HEK293 (cell line): Measurements from ENCODE around the gene TKT.
A peak's percentile ranks its signal among the peaks of the same experiment; 100 is the strongest.

Experiments
- CTCF ChIA-PET: fragments of 350-600 bp; formaldehyde crosslinking; extraction: SDS; loops from one replicate; lab custom pipeline; 2021; ENCODE audit warnings: antibody characterized with exemption; lab: Yijun Ruan, JAX
- POLR2A ChIA-PET: fragments of 300-600 bp; formaldehyde crosslinking; extraction: SDS; loops from one replicate; lab custom pipeline; 2020; ENCODE audit warnings: antibody characterized with exemption, inconsistent platforms; lab: Yijun Ruan, JAX
- H3K27ac ChIP-seq: fragments of 200-500 bp; sonication (Bioruptor generic); 2 replicates; pipeline ENCODE4 v1.5.1; 2014; ENCODE audit warnings: low read depth, low read length, control low read depth, inconsistent platforms; ENCODE audit errors: extremely low read depth
- H3K36me3 ChIP-seq, 2 experiments: fragments of 200-500 bp in 1 of 2; sonication (Bioruptor generic) in 1 of 2; 1 replicate in 1 of 2; 2 replicates in 1 of 2; pipeline ENCODE4 v1.5.1; 2014 to 2017; ENCODE audit warnings: inconsistent platforms in 2 of 2, low read length in 2 of 2; ENCODE audit not compliant: control insufficient read depth in 2 of 2, insufficient read depth in 1 of 2
- H3K4me1 ChIP-seq: fragments of 200-500 bp; sonication (Bioruptor generic); 2 replicates; pipeline ENCODE4 v1.5.1; 2014; ENCODE audit warnings: mild to moderate bottlenecking, low read length, inconsistent platforms; ENCODE audit not compliant: control insufficient read depth, insufficient read depth
- H3K4me3 ChIP-seq: 2 replicates; pipeline ENCODE4 v1.5.1; 2011; ENCODE audit warnings: low read depth, mild to moderate bottlenecking, control low read depth, low read length, moderate library complexity
- H3K9me3 ChIP-seq: fragments of 200-500 bp; sonication (Bioruptor generic); 2 replicates; pipeline ENCODE4 v1.5.1; 2014; ENCODE audit warnings: low read depth, low read length, inconsistent platforms; ENCODE audit not compliant: control insufficient read depth, insufficient read depth
- GLIS1 ChIP-seq: fragments of 450-650 bp; formaldehyde crosslinking; IDR thresholded peaks from 2 replicates; pipeline ENCODE4 v1.5.1; 2016; ENCODE audit warnings: missing biosample characterization, missing genetic modification characterization
- KLF16 ChIP-seq: fragments of 450-650 bp; formaldehyde crosslinking; IDR thresholded peaks from 2 replicates; pipeline ENCODE4 v1.5.1; 2017; ENCODE audit warnings: missing biosample characterization, missing genetic modification characterization
- OSR2 ChIP-seq: fragments of 450-650 bp; formaldehyde crosslinking; IDR thresholded peaks from 2 replicates; pipeline ENCODE4 v1.5.1; 2016; ENCODE audit warnings: missing biosample characterization, missing genetic modification characterization
- SALL2 ChIP-seq: fragments of 450-650 bp; formaldehyde crosslinking; IDR thresholded peaks from 2 replicates; pipeline ENCODE4 v1.5.0; 2017; ENCODE audit warnings: missing biosample characterization, mild to moderate bottlenecking, missing genetic modification characterization, borderline replicate concordance
- SP7 ChIP-seq: fragments of 450-650 bp; formaldehyde crosslinking; IDR thresholded peaks from 2 replicates; pipeline ENCODE4 v1.5.1; 2016; ENCODE audit warnings: missing biosample characterization, missing genetic modification characterization
- TRIM28 ChIP-seq: IDR thresholded peaks from 2 replicates; pipeline ENCODE4 v1.6.1; 2011; ENCODE audit warnings: low read length, control low read depth, borderline replicate concordance
- ZBTB17 ChIP-seq: fragments of 450-650 bp; formaldehyde crosslinking; IDR thresholded peaks from 2 replicates; pipeline ENCODE4 v1.5.1; 2016; ENCODE audit warnings: missing biosample characterization, missing genetic modification characterization
- ZBTB8A ChIP-seq: fragments of 450-650 bp; formaldehyde crosslinking; IDR thresholded peaks from 2 replicates; pipeline ENCODE4 v1.5.1; 2016; ENCODE audit warnings: missing biosample characterization, missing genetic modification characterization
- ZIC2 ChIP-seq: fragments of 450-650 bp; formaldehyde crosslinking; IDR thresholded peaks from 2 replicates; pipeline ENCODE4 v1.5.1; 2016; ENCODE audit warnings: missing biosample characterization, missing genetic modification characterization
- ZNF10 ChIP-seq: fragments of 450-650 bp; formaldehyde crosslinking; IDR thresholded peaks from 2 replicates; pipeline ENCODE4 v1.5.1; 2017; ENCODE audit warnings: missing biosample characterization, missing genetic modification characterization
- ZNF157 ChIP-seq: fragments of 450-650 bp; formaldehyde crosslinking; IDR thresholded peaks from 2 replicates; pipeline ENCODE4 v1.5.1; 2016; ENCODE audit warnings: missing biosample characterization, missing genetic modification characterization
- ZNF175 ChIP-seq: fragments of 450-650 bp; formaldehyde crosslinking; IDR thresholded peaks from 2 replicates; pipeline ENCODE4 v1.5.1; 2016; ENCODE audit warnings: missing biosample characterization, missing genetic modification characterization
- ZNF2 ChIP-seq: fragments of 450-650 bp; formaldehyde crosslinking; IDR thresholded peaks from 2 replicates; pipeline ENCODE4 v1.5.1; 2016; ENCODE audit warnings: missing biosample characterization, missing genetic modification characterization
- ZNF211 ChIP-seq: fragments of 450-650 bp; formaldehyde crosslinking; IDR thresholded peaks from 2 replicates; pipeline ENCODE4 v1.5.1; 2016; ENCODE audit warnings: low read depth, missing biosample characterization, missing genetic modification characterization
- ZNF266 ChIP-seq: fragments of 450-650 bp; formaldehyde crosslinking; IDR thresholded peaks from 2 replicates; pipeline ENCODE4 v1.5.1; 2016; ENCODE audit warnings: missing biosample characterization, missing genetic modification characterization, low read depth
- ZNF423 ChIP-seq: fragments of 450-650 bp; formaldehyde crosslinking; IDR thresholded peaks from 2 replicates; pipeline ENCODE4 v1.5.1; 2016; ENCODE audit warnings: missing biosample characterization, missing genetic modification characterization
- ZNF433 ChIP-seq: fragments of 450-650 bp; formaldehyde crosslinking; IDR thresholded peaks from 2 replicates; pipeline ENCODE4 v1.5.1; 2016; ENCODE audit warnings: missing biosample characterization, missing genetic modification characterization, low read depth
- ZNF600 ChIP-seq: fragments of 450-650 bp; formaldehyde crosslinking; IDR thresholded peaks from 2 replicates; pipeline ENCODE4 v1.5.1; 2016; ENCODE audit warnings: missing biosample characterization, missing genetic modification characterization
- TF ChIP-seq, protein P1 (sequence below): fragments of 450-650 bp; formaldehyde crosslinking; IDR thresholded peaks from 2 replicates; pipeline ENCODE4 v1.5.1; 2016; ENCODE audit warnings: missing biosample characterization, missing genetic modification characterization
- TF ChIP-seq, protein P2 (sequence below): fragments of 450-650 bp; formaldehyde crosslinking; IDR thresholded peaks from 2 replicates; pipeline ENCODE4 v1.5.1; 2016; ENCODE audit warnings: missing biosample characterization, missing genetic modification characterization
- TF ChIP-seq, protein P3 (sequence below): fragments of 450-650 bp; formaldehyde crosslinking; IDR thresholded peaks from 2 replicates; pipeline ENCODE4 v1.5.1; 2017; ENCODE audit warnings: missing biosample characterization, missing genetic modification characterization

TKT gene

DNA sequence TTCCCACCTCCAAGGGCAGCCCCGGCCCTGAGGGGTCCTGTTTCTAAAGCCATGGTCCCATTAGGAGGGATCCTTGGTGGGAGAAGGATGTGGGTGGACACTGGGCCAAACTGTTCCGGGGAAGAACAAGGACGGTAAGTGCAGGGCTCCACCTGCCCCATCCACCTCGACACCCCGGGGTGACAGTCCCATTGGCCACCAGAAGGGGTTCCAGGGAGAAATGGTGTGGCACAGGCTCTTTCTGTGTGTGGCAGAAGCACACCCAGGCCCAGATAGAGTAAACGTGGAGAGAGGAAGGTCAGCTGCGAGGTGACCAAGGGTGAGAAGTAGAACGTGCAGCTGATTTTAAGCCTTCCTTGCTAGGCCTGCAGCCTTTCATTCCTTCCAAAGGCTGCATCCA lies 12.0 kb downstream of the TKT start:
- H3K36me3 ChIP-seq: peaks cover 0 to 45% of the 10 kb centered on the region in 2 experiments; a peak in 2 of 3 replicates
- TF ChIP-seq TRIM28 (no peak), KLF16 (tag by site-specific recombination) (no peak), ZNF157 (tag by site-specific recombination) (no peak), SALL2 (tag by site-specific recombination) (no peak), OSR2 (tag by site-specific recombination) (no peak), GLIS1 (tag by site-specific recombination) (no peak), ZBTB17 (tag by site-specific recombination) (no peak), ZNF211 (no peak), ZNF266 (tag by site-specific recombination) (no peak), ZNF175 (tag by site-specific recombination) (no peak), ZNF433 (no peak)
- TF ChIP-seq, protein P1, sequence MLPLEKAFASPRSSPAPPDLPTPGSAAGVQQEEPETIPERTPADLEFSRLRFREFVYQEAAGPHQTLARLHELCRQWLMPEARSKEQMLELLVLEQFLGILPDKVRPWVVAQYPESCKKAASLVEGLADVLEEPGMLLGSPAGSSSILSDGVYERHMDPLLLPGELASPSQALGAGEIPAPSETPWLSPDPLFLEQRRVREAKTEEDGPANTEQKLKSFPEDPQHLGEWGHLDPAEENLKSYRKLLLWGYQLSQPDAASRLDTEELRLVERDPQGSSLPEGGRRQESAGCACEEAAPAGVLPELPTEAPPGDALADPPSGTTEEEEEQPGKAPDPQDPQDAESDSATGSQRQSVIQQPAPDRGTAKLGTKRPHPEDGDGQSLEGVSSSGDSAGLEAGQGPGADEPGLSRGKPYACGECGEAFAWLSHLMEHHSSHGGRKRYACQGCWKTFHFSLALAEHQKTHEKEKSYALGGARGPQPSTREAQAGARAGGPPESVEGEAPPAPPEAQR: no peak
- TF ChIP-seq, protein P2, sequence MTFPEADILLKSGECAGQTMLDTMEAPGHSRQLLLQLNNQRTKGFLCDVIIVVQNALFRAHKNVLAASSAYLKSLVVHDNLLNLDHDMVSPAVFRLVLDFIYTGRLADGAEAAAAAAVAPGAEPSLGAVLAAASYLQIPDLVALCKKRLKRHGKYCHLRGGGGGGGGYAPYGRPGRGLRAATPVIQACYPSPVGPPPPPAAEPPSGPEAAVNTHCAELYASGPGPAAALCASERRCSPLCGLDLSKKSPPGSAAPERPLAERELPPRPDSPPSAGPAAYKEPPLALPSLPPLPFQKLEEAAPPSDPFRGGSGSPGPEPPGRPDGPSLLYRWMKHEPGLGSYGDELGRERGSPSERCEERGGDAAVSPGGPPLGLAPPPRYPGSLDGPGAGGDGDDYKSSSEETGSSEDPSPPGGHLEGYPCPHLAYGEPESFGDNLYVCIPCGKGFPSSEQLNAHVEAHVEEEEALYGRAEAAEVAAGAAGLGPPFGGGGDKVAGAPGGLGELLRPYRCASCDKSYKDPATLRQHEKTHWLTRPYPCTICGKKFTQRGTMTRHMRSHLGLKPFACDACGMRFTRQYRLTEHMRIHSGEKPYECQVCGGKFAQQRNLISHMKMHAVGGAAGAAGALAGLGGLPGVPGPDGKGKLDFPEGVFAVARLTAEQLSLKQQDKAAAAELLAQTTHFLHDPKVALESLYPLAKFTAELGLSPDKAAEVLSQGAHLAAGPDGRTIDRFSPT (tag by site-specific recombination): no peak
- TF ChIP-seq, protein P3, sequence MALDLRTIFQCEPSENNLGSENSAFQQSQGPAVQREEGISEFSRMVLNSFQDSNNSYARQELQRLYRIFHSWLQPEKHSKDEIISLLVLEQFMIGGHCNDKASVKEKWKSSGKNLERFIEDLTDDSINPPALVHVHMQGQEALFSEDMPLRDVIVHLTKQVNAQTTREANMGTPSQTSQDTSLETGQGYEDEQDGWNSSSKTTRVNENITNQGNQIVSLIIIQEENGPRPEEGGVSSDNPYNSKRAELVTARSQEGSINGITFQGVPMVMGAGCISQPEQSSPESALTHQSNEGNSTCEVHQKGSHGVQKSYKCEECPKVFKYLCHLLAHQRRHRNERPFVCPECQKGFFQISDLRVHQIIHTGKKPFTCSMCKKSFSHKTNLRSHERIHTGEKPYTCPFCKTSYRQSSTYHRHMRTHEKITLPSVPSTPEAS (tag by site-specific recombination): no peak
- CTCF ChIA-PET: interaction anchor here (1.2 to 1.3 kb wide), 2 partner anchors 24 to 41 kb away, joined by 3 to 6 read pairs; no protein-coding TSS in a partner anchor
- peaks cover 3% of the 10 kb centered on the region; the same call in 1 of the 2 replicates for H3K4me1 ChIP-seq
- H3K9me3 ChIP-seq: no peaks in the 10 kb centered on the region
- POLR2A ChIA-PET: no interaction called here
- no peak overlapping the region for H3K4me3 ChIP-seq
- H3K27ac ChIP-seq: no peak overlapping the region

DNA sequence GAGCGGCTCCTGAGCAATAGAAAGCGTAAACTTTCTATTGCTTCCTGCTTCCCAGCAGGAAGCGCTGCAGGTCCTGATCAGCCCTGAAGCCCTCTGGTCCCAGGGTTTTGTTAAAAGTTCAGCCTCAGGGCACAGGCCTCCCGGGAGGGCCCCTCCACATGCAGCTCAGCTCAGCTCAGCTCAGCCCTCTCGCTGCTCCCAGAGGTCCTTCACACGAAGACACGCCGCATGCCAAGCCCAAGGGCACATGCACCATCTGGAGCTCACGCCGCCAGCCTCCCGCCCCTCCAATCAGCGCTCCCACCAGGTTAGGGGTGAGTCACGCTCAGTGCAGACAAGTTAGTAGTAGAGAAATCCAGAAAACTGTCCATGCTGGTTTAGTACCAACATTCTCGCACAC lies 12.7 kb downstream of the TKT start:
- POLR2A ChIA-PET: no interaction called here
- H3K9me3 ChIP-seq: no peaks in the 10 kb centered on the region
- CTCF ChIA-PET: interaction anchor here (1.3 kb wide), 1 partner anchor 23 kb away, joined by 6 read pairs; no protein-coding TSS in a partner anchor
- H3K36me3 ChIP-seq: peaks cover 0 to 51% of the 10 kb centered on the region in 2 experiments; a peak in 2 of 3 replicates
- no peak overlapping the region for H3K4me3 ChIP-seq
- no peak overlapping the region for H3K27ac ChIP-seq
- no peak for TF ChIP-seq ZNF2
- peak; percentile 53; the same call in 1 of the 2 replicates for TF ChIP-seq ZNF423 (tag by site-specific recombination)
- TF ChIP-seq ZNF600 (tag by site-specific recombination): no peak
- 0 out of 2 replicates have a peak, but pooled peaks have one; percentile 31 for TF ChIP-seq TRIM28
- TF ChIP-seq ZIC2 (tag by site-specific recombination): peak; percentile 94
- peak; percentile 40; the same call in 1 of the 2 replicates for TF ChIP-seq SP7 (tag by site-specific recombination)
- TF ChIP-seq ZBTB8A (tag by site-specific recombination): peak; percentile 79
- no peak for TF ChIP-seq ZNF10 (tag by site-specific recombination)
- TF ChIP-seq, all 188 proteins: peak for 5
- H3K4me1 ChIP-seq: peaks cover 3% of the 10 kb centered on the region; the same call in 1 of the 2 replicates
